Breast epithelium (tissue), 3 donors: ENCODE data around the gene LYZL2.
"Not testable (repeated sequence)": the region's sequence is repeated elsewhere in the genome, so short reads cannot be mapped to it uniquely, and the experiment has no call there.

Experiments used
- POLR2A ChIP-seq: fragments of 450-650 bp; IDR thresholded peaks from one replicate; pipeline ENCODE4 v1.6.1; 2016; ENCODE audit warnings: antibody characterized with exemption, mild to moderate bottlenecking, moderate library complexity
- POLR2AphosphoS5 ChIP-seq, 3 donors: sonication (generic); formaldehyde crosslinking; IDR thresholded peaks; one replicate each; pipeline ENCODE4 v1.6.1; 2017; ENCODE audit warnings: antibody characterized with exemption in 3 of 3
- TF ChIP-seq, protein P1 (sequence below), 3 donors: fragments of 450-650 bp; IDR thresholded peaks; one replicate each; pipeline ENCODE4 v1.5.1; 2016 to 2017; ENCODE audit warnings: antibody characterized with exemption in 3 of 3, mild to moderate bottlenecking in 3 of 3, moderate library complexity in 3 of 3

DNA sequence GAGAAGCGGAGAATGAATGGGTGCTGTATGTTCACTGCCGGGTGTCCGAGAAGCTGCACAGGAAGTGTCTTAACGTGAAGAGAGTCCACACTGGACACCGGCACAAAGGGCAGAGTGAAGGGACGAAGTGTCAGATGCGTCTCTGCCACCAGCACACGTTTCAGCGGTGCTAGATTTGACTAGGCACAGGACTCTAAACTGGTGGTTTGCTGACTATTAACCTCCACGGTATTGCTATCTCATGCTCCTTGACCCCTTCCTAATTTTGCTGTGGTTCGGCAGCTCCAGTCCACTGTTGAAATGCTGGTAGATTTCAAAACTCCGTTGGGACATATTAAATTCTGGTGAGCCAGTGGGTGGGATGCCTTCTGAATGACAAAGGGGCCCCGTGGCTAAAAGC is 13.3 kb upstream of the LYZL2 start:
- TF ChIP-seq, protein P1, sequence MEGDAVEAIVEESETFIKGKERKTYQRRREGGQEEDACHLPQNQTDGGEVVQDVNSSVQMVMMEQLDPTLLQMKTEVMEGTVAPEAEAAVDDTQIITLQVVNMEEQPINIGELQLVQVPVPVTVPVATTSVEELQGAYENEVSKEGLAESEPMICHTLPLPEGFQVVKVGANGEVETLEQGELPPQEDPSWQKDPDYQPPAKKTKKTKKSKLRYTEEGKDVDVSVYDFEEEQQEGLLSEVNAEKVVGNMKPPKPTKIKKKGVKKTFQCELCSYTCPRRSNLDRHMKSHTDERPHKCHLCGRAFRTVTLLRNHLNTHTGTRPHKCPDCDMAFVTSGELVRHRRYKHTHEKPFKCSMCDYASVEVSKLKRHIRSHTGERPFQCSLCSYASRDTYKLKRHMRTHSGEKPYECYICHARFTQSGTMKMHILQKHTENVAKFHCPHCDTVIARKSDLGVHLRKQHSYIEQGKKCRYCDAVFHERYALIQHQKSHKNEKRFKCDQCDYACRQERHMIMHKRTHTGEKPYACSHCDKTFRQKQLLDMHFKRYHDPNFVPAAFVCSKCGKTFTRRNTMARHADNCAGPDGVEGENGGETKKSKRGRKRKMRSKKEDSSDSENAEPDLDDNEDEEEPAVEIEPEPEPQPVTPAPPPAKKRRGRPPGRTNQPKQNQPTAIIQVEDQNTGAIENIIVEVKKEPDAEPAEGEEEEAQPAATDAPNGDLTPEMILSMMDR (IDR thresholded peaks at IDR 0.05) = not testable (repeated sequence)
- TF ChIP-seq POLR2A; POLR2AphosphoS5 (IDR thresholded peaks at IDR 0.05): not testable (repeated sequence)
